Fibroblast of gingiva (primary cell): ENCODE results near the gene SPATA6L.
"Not testable (repeated sequence)": the region's sequence is repeated elsewhere in the genome, so short reads cannot be mapped to it uniquely, and the experiment has no call there.

Experiments used
- DNase-seq: peaks from one replicate; pipeline ENCODE4 v3.0.0-alpha.2; 2011; ENCODE audit warnings: low read depth

The SPATA6L gene

DNA sequence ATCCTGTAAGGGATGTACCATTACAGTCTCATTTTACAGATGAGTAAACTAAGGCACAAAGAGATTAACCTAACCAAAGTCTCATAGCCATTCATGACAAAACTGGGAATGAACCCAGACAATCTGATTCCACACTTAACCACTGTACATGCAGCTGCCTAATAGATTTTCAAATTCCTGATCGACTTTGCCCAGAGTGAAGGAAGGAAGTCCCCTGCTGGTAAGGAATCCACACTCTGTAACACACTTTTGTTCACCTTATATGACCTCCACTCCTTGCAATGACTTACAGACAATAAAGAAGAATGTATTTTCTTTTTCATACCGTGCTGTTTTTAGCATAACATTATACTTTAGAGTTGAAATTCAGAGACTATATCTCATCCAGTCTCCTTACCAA, 35.4 kb downstream of the SPATA6L start:
- DNase-seq: no peak

DNA sequence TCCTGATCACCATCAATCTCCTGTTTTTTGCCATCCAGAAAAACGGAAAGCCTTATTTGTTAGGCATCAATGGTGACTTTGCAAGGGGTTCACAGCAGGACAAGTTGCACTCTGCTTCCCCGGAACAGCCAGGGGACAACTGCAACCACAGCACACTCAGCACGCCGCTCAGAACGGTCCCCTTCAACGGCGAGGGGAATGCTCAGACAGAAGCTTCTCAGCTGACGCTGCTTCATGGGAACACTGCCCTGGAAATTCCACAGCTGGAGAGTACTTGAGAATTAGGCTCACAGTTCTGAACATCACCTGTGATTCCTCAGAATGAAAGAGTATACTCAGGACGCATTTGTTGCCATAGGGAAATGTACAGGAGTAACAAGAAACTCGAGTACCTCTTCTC, 44.3 kb downstream of the SPATA6L start:
- DNase-seq: no peak

DNA sequence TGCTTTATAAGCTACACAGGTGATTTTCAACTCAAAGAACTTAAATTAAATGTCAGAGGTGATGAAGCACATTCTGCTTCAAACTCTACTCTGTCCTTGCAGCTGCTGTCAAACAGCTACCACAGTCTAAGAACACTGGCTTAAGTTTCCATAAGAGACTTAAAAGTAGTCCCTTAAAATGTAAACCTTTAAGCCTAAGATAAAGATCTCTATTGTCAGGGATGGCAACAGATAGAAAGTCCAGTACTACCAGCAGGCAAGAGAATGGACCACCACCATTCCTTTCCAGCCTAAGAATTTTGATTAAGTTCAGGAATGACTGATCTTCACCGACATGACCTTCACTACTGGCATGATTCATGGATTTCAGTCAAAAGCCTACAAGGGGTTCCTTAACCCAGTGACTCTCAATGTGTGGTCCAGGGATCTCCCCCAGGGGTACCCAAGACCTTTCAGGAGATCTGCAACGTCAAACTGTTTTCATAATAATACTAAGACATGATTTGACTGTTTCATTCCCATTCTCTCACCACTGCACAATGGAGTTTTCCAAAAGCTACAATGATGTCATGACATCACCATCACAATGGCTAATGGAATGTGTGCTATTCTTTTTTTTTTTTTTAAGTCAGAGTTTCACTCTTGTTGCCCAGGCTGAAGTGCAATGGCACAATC, 45.3 kb downstream of the SPATA6L start:
- no peak for DNase-seq

DNA sequence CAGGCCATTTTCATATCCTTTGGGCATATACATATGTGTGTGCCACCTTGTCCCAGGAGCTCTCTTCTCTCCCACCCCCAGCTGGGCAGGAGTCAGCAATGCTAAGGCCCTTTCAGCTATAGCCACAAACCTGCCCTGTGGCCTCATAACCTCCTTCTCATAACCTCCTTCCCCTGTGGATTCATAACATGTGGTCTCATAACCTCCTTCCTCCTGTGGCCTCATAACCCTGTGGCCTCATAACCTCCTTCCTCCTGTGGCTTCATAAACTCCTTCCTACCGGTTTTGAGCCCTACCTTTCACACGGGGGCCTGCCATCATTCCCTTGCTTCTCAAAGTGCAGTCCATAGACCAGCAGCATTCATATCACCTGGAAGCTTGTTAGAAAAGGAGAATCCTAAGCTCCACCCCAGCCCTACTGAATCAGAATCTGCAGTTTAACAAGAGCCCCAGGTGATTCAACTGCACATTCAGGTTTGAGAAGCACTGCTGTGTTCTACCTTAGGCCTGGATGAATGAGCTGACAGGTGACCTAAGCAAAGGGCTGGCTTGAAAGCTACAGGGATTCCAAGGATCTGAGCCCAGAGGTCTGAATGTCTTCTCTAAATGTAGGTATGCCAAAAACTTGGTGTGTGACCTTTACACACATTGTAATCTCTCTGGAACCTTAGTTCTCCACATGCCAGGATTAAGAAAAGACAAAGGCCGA, 46.1 kb downstream of the SPATA6L start:
- no peak for DNase-seq

DNA sequence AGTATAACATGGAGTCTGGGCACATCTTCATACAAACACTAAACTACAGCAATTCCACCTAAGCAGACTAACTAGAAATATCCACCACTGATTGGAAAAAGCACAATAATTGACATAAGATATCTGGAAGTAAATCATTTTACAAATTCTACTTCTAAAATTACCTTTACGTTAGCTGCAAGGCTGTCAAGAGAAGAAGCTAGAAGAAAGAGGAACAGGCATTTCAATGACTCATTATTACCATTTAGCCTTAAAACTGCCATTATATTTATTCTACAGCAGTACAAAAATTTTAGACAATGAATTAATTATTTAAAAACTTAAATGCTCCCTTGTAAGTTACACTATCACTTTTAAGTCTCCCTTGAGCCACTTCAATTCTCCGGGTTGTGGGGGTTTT, 47.6 kb downstream of the SPATA6L start:
- DNase-seq: no peak

GRCh38 chr9:4617752-4618151, 48.5 kb downstream of the SPATA6L start:
- DNase-seq: no peak

GRCh38 chr9:4615778-4616177, 50.5 kb downstream of the SPATA6L start:
- no peak for DNase-seq

- DNase-seq: peak; percentile 50
These were observed 51.0 kb downstream of the SPATA6L start for GRCh38 chr9:4615251-4615650.

DNA sequence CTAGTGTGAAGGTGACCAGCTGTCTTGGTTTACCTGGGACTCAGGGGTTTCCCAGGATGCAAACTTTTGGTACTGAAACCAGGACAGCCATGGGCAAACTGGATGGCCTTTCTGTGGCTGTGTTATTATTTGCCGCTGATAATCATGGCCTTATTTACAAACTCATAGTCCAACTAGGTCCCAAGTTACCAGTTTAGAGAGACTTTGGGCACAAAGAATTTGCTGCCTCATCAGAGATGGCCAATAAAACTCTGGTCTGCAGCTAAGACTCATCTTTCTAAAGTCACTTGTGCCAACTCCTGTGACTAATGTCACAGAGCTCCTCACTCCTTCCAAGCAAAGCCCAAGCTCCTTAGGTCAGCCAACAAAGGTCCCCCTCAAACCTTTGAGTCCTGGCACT, 51.7 kb downstream of the SPATA6L start:
- DNase-seq: no peak

- DNase-seq: not testable (repeated sequence)
These were observed 60.2 kb downstream of the SPATA6L start for GRCh38 chr9:4606033-4606432.

DNA sequence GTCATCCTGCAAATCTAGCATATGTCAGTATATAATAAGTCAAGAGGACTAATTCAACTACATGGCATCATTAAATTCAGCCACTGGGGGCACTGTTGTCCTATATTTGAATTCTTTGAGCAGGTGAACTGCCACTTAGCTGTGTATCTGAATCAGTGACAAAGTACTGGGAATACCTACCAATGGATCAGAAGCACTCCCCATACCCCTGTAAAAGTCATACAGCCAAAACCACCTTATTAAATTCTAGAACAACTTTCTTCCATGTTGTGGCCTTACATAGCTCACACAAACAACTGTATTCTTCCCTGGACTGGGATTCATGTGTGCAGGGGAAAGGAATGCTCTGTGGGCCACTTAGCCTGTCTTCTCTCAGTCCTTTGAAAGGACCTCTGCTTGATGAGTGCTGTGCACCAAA, 61.6 kb downstream of the SPATA6L start:
- DNase-seq: peak; percentile 42

- DNase-seq: no peak
These were observed 62.5 kb downstream of the SPATA6L start for GRCh38 chr9:4603830-4604229.

DNA sequence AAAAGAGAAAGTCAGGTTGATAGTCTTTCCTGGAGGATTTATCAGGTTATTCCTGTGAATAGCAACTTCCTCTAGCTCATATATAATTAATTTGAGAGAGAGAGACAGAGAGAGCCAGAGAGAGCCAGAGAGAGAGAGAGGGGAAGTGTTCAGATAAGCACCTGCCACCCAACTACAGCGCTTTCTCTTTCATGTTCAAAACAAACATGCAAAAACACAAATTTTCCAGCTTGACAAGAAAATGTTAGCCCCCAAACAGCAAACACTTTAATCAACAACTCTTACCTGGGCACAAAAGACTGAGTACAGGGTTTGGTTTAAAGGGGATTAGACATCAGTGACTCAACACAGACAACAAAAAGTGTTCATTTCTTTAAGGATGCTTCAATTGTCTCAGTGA, 65.9 kb downstream of the SPATA6L start:
- no peak for DNase-seq

DNA sequence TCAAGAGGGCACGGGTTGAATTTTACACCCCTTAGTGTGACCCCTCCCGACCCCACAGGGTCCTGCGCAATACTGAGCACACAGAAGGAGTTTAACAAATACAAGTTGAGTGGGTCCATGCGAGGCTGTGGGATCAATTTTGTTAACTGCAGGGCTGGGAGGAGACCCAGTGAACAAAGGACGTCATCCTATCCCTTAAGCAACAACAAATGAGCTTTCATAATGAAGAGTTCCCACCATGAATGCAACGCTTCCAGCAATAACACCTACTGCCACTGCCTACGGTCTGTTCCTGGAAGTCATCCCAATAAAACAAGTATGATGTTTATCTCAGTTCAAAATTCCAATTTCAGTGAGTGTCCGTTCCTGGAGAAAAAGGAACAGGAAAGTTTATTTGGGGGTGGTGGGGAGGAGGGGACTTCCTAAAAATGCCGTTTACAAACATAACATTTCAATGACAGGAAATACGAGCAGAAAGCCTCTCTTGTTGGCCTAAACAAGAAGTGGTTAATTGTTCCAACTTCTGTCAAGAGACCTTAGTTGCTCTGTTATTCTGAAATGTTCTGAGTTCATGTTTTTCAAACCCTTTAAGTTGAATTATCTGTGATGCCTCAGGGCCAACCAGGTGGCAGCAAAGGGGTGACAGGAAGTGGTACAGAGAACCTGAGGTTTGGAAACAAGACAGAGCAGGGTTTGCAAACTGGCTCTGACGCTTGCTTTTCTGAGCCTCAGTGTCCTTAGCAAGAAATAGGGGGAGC, 69.9 kb downstream of the SPATA6L start:
- DNase-seq: no peak

DNA sequence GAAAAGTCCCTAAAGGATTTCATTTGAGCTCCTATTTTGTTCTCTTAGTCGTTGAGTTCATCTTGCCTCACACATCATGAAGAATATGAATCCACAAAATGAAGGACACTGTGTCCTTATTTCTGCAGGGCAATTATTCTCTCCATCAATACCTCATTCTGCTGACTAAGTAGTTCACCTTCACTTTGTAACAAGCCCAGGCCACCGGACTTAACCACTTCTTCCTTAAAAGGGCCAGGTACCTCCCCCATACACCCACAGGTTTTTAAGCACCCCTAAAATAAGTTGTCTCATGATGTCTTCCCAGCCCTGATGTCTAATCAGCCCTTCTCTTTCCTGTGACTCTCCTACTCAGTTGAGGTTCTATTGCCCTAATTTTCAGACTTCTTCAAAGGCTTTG, 71.3 kb downstream of the SPATA6L start:
- no peak for DNase-seq

DNA sequence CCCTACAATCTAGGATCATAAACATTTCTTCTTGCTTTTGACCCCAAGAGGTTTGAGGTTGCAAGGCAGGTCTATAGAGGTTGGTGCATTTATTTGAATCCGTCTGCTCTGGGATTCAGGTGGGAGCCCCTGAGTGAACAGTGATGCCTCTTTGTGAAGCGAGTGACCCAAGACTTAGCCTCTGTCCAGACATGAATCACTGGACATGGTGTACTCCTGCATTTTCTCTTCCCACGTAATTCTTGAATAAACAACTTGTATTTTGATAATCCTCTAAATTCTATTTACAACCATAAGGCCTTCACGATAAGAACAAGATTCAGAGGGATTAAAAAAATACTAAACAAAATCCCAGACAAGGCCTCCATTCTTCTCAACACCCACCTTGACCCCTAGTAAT, 71.7 kb downstream of the SPATA6L start:
- DNase-seq: no peak

GRCh38 chr9:4592886-4593285, 73.4 kb downstream of the SPATA6L start:
- DNase-seq: no peak

- DNase-seq: no peak
These were observed 74.0 kb downstream of the SPATA6L start for GRCh38 chr9:4592295-4592694.

GRCh38 chr9:4591123-4591500, 75.2 kb downstream of the SPATA6L start:
- DNase-seq: no peak

DNA sequence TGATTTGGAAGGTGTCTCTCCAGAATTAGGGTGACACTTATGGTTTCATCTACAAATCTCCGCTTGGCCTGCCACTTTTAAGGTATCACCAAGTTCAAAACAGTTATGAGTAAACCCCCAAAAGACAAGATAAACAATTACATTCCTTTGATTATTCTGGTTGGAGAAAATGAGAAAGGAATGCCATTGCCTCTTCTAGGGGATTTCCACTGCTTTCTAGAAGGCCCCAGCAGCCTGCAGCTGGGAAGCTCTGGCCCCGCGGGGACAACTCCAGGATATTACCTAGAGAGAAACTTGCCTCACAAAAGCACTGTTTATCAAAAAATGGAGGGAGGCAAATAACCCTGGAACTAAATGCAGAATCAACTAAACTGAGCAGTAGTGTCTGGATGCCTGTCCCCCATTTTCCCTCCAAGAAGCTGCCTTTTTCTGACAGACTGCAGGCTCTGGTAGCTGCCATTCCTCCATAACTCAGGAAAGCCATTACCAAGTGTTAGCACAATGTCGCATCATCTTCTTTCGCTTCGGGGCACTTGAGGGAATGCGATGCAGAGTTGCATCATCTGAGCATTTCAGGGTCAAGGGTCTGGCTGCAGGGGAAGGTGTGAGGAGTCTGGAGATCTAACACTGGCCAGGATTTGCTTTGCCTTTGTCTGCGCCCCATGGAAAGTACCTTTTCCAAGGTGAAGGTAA, 75.7 kb downstream of the SPATA6L start:
- DNase-seq: no peak

GRCh38 chr9:4588721-4589120, 77.6 kb downstream of the SPATA6L start:
- DNase-seq: no peak

DNA sequence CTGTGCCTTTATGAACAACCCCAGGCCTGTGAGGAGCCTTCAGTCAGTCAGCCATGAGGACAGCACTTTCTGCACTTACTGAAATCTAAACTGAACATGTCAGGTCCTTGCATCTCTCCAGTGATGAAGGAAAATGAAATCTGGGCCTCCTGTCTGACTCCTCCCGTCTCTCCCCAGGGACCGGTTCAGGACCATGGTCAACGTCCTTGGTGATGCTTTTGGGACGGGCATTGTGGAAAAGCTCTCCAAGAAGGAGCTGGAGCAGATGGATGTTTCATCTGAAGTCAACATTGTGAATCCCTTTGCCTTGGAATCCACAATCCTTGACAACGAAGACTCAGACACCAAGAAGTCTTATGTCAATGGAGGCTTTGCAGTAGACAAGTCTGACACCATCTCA, 81.1 kb downstream of the SPATA6L start:
- no peak for DNase-seq

- DNase-seq: no peak
These were observed 81.6 kb downstream of the SPATA6L start for GRCh38 chr9:4584636-4585035.
